IMR-90 (cell line): ENCODE data around the gene UBFD1. TPM values are rescaled to one million over a fixed set of nuclear protein-coding genes. Genes with fewer than 3 reads are reported as not detected.

Experiments
- ATAC-seq: fragments of 200-7000 bp; cut with Tn5 transposase; 2 replicates; pipeline ENCODE4 v1.9.1; 2020; ENCODE audit warnings: low read depth, mild to moderate bottlenecking, moderate library complexity
- BruUV-seq: library from RNA; stranded (reverse); fragments of 400-500 nt; replicated peaks from 2 replicates; lab custom pipeline; 2021; lab: Mats Ljungman, UMichigan
- CTCF ChIA-PET: fragments of 300-600 bp; formaldehyde crosslinking; extraction: SDS; loops from one replicate; lab custom pipeline; 2021; ENCODE audit warnings: antibody characterized with exemption; lab: Yijun Ruan, JAX
- POLR2A ChIA-PET: fragments of 300-600 bp; sonication (Branson Sonifier 250); formaldehyde crosslinking; loops from one replicate; lab custom pipeline; 2022; ENCODE audit warnings: antibody characterized with exemption; ENCODE audit not compliant: unreplicated experiment; lab: Charles Lee
- DNase-seq: peaks from one replicate; pipeline ENCODE4 v3.0.0; 2013
- H2AFZ ChIP-seq: replicated peaks from 2 replicates; pipeline ENCODE3; 2013; ENCODE audit warnings: low read length, mild to moderate bottlenecking; ENCODE audit not compliant: poor library complexity
- H2AK5ac ChIP-seq: 2 replicates; pipeline ENCODE4 v1.6.1; 2013; ENCODE audit warnings: low read depth, low read length, inconsistent platforms
- H2AK9ac ChIP-seq: replicated peaks from 2 replicates; pipeline ENCODE3; 2013; ENCODE audit warnings: mild to moderate bottlenecking, low read depth, low read length, moderate library complexity; ENCODE audit not compliant: poor library complexity
- H2BK120ac ChIP-seq: 2 replicates; pipeline ENCODE4 v1.6.1; 2013; ENCODE audit warnings: low read depth, low read length, inconsistent platforms
- H2BK15ac ChIP-seq: 3 replicates; pipeline ENCODE4 v1.6.1; 2013; ENCODE audit warnings: low read depth, low read length, inconsistent platforms
- H2BK20ac ChIP-seq: 2 replicates; pipeline ENCODE4 v1.6.1; 2013; ENCODE audit warnings: low read depth, mild to moderate bottlenecking, inconsistent platforms, low read length, moderate library complexity
- H2BK5ac ChIP-seq: 2 replicates; pipeline ENCODE4 v1.6.1; 2013; ENCODE audit warnings: mild to moderate bottlenecking, low read depth, low read length, inconsistent platforms; ENCODE audit not compliant: poor library complexity, severe bottlenecking
- H3K14ac ChIP-seq: replicated peaks from 2 replicates; pipeline ENCODE4 v1.6.1; 2013; ENCODE audit warnings: low read depth, low read length, inconsistent platforms
- H3K18ac ChIP-seq: 2 replicates; pipeline ENCODE4 v1.6.1; 2013; ENCODE audit warnings: low read depth, low read length, control low read depth
- H3K23ac ChIP-seq: 2 replicates; pipeline ENCODE4 v1.6.1; 2013; ENCODE audit warnings: low read depth, low read length, inconsistent platforms
- H3K27ac ChIP-seq: 2 replicates; pipeline ENCODE4 v1.5.1; 2013; ENCODE audit warnings: mild to moderate bottlenecking, control low read depth, low read length; ENCODE audit not compliant: insufficient read depth
- H3K27me3 ChIP-seq: 2 replicates; pipeline ENCODE4 v1.6.1; 2013; ENCODE audit warnings: low read length; ENCODE audit not compliant: control insufficient read depth, insufficient read depth
- H3K36me3 ChIP-seq: 2 replicates; pipeline ENCODE4 v1.6.1; 2013; ENCODE audit warnings: low read length, mixed read lengths; ENCODE audit not compliant: control insufficient read depth, insufficient read depth
- H3K4ac ChIP-seq: 2 replicates; pipeline ENCODE4 v1.6.1; 2013; ENCODE audit warnings: low read depth, low read length, inconsistent platforms
- H3K4me1 ChIP-seq: 2 replicates; pipeline ENCODE4 v1.6.1; 2013; ENCODE audit warnings: low read length, mixed read lengths; ENCODE audit not compliant: control insufficient read depth, insufficient read depth
- H3K4me2 ChIP-seq: 2 replicates; pipeline ENCODE4 v1.6.1; 2013; ENCODE audit warnings: low read depth, mild to moderate bottlenecking, control low read depth, low read length, moderate library complexity
- H3K4me3 ChIP-seq: 2 replicates; pipeline ENCODE4 v1.5.1; 2013; ENCODE audit warnings: low read depth, mild to moderate bottlenecking, control low read depth, low read length, moderate library complexity; ENCODE audit not compliant: insufficient read depth
- H3K56ac ChIP-seq: 2 replicates; pipeline ENCODE4 v1.6.1; 2013; ENCODE audit warnings: low read length, inconsistent platforms; ENCODE audit not compliant: insufficient read depth; ENCODE audit errors: extremely low read depth
- H3K79me1 ChIP-seq, 2 experiments: 2 replicates each; pipeline ENCODE4 v1.6.1; 2013; ENCODE audit warnings: low read length in 2 of 2, inconsistent platforms in 1 of 2, low read depth in 1 of 2
- H3K9ac ChIP-seq: 2 replicates; pipeline ENCODE4 v1.6.1; 2013; ENCODE audit warnings: low read depth, low read length, control low read depth
- H3K9me1 ChIP-seq: 2 replicates; pipeline ENCODE4 v1.6.1; 2013; ENCODE audit warnings: low read length, inconsistent platforms; ENCODE audit not compliant: insufficient read depth
- H3K9me3 ChIP-seq: 2 replicates; pipeline ENCODE4 v1.6.1; 2013; ENCODE audit warnings: low read length; ENCODE audit not compliant: control insufficient read depth, insufficient read depth
- H4K20me1 ChIP-seq: 2 replicates; pipeline ENCODE4 v1.6.1; 2013; ENCODE audit warnings: low read length, inconsistent platforms; ENCODE audit not compliant: insufficient read depth
- H4K5ac ChIP-seq: 2 replicates; pipeline ENCODE4 v1.6.1; 2013; ENCODE audit warnings: mild to moderate bottlenecking, low read depth, low read length, control low read depth
- H4K8ac ChIP-seq, 2 experiments: 2 replicates each; pipeline ENCODE4 v1.6.1; 2013; ENCODE audit warnings: low read depth in 2 of 2, low read length in 2 of 2, control low read depth in 1 of 2, inconsistent platforms in 1 of 2
- H4K91ac ChIP-seq: 2 replicates; pipeline ENCODE4 v1.6.1; 2013; ENCODE audit warnings: low read depth, low read length, inconsistent platforms; ENCODE audit not compliant: insufficient read depth
- CHD1 ChIP-seq: IDR thresholded peaks from 2 replicates; pipeline ENCODE4 v1.6.1; 2012; ENCODE audit warnings: low read depth, low read length, improper control_type of control experiment
- POLR2A ChIP-seq: IDR thresholded peaks from 2 replicates; pipeline ENCODE4 v1.6.1; 2012; ENCODE audit warnings: mild to moderate bottlenecking, low read depth, low read length
- WGBS, 2 experiments: methylation state at CpG; one replicate each; pipeline versions ENCODE4 v1.1.5 to v1.1.7; 2013; ENCODE audit warnings: missing lambda C conversion rate in 2 of 2; ENCODE audit not compliant: insufficient read length in 1 of 2; ENCODE audit errors: extremely low coverage in 2 of 2; 5-methylcytosine and 5-hydroxymethylcytosine counted together
- dilution Hi-C: fragments of 300-500 bp; cut with HindIII; formaldehyde crosslinking; loops from one replicate; pipeline ENCODE4 v1.14.3; 2018; ENCODE audit warnings: low sequenced_read_pairs; ENCODE audit not compliant: unreplicated experiment
- in situ Hi-C: fragments of 300-500 bp; cut with MboI; formaldehyde crosslinking; loops from 3 replicates; pipeline ENCODE4 v1.14.3; 2019; ENCODE audit warnings: low sequenced_read_pairs, inconsistent platforms, mixed read lengths
- intact Hi-C: fragments of 100-400 bp; cut with micrococcal nuclease; formaldehyde crosslinking; loops from 2 replicates; pipeline ENCODE4 v1.10.0; 2022
- polyA plus RNA-seq, 3 experiments: library from polyadenylated mRNA; depleted of rRNA; stranded (reverse); fragments of >200 nt; gene quantifications; 2 replicates each; pipeline ENCODE4 v1.2.3, GENCODE V29; 2012; ENCODE audit warnings: low replicate concordance in 1 of 3
- total RNA-seq: library from RNA; depleted of rRNA; stranded (reverse); fragments of >200 nt; gene quantifications from 2 replicates; pipeline ENCODE4 v1.2.3, GENCODE V29; 2012

Gene UBFD1
- total and polyA plus RNA-seq, 2 of the 4 experiments (the other 2 are of a cell fraction): 39.3 to 55.0 TPM

DNA sequence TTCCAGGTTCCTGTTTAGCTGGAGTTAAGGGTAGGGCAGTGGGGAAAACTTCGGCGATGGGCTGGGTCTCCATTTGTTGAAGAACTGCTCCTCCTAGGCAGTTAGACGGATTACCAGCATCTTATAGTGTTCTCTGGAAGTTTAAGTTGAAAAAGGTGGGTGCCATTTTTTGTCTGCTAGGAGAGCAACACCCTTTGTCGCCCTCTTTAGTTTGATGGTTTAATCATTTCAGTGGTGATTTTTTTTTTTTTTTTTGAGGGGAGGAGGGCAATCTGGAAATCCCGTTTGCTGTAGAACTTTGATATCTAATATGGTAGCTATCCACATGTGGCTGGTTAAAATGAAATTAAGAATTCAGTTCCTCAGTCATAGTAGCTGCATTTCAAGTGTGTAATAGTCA is 4.1 kb downstream of the UBFD1 start:
- H3K36me3 ChIP-seq: peaks cover 61% of the 10 kb centered on the region
- no peak overlapping the region for H2AFZ ChIP-seq
- H3K23ac ChIP-seq: no peak overlapping the region
- ChIA-PET POLR2A (interaction anchor here (0.5 kb wide), 1 partner anchor 86 kb away, joined by 23 read pairs; no protein-coding TSS in a partner anchor), CTCF (interaction anchor here (0.6 kb wide), 1 partner anchor 1264 kb away, joined by 5 read pairs; the partner anchor contains the start of gene POLR3E)
- no peak for DNase-seq
- in situ Hi-C loops (no loop called here), dilution Hi-C loops (no loop called here), intact Hi-C loops (no loop called here)
- H3K56ac ChIP-seq: no peak overlapping the region
- H2AK5ac ChIP-seq: no peak overlapping the region
- no peak overlapping the region for H2BK5ac ChIP-seq
- no peaks in the 10 kb centered on the region for H3K4me1 ChIP-seq
- TF ChIP-seq POLR2A (no peak), CHD1 (no peak)
- peaks cover 49 to 52% of the 10 kb centered on the region in 2 experiments for H3K79me1 ChIP-seq
- H3K14ac ChIP-seq: no peak overlapping the region
- no TSS peak for BruUV-seq
- H3K9me3 ChIP-seq: no peaks in the 10 kb centered on the region
- H2BK15ac ChIP-seq: no peak overlapping the region
- no peak overlapping the region for H3K4me2 ChIP-seq
- no peak overlapping the region for H3K4ac ChIP-seq
- H2BK20ac ChIP-seq: no peak overlapping the region
- ATAC-seq: no peak
- no peak overlapping the region for H3K4me3 ChIP-seq
- no peak overlapping the region for H3K27ac ChIP-seq
- no peak overlapping the region for H2AK9ac ChIP-seq
- H4K8ac ChIP-seq: no peak overlapping the region
- H4K5ac ChIP-seq: no peak overlapping the region
- H4K91ac ChIP-seq: no peak overlapping the region
- no CpG with 5 or more reads among the region's 5 CpGs for WGBS, 2 experiments
- peaks cover 3% of the 10 kb centered on the region; the same call in 1 of the 2 replicates for H3K9me1 ChIP-seq
- H2BK120ac ChIP-seq: no peak overlapping the region
- no peak overlapping the region for H3K18ac ChIP-seq
- H4K20me1 ChIP-seq: peaks cover 11% of the 10 kb centered on the region; the same call in 1 of the 2 replicates
- H3K9ac ChIP-seq: no peak overlapping the region
- no peaks in the 10 kb centered on the region for H3K27me3 ChIP-seq
